ENCODE results near the gene THEMIS. TPM values are rescaled to one million over a fixed set of nuclear protein-coding genes. Genes with fewer than 3 reads are reported as not detected.

The THEMIS gene
- total RNA-seq, 1 experiment from 2014 or later, result not detected

DNA sequence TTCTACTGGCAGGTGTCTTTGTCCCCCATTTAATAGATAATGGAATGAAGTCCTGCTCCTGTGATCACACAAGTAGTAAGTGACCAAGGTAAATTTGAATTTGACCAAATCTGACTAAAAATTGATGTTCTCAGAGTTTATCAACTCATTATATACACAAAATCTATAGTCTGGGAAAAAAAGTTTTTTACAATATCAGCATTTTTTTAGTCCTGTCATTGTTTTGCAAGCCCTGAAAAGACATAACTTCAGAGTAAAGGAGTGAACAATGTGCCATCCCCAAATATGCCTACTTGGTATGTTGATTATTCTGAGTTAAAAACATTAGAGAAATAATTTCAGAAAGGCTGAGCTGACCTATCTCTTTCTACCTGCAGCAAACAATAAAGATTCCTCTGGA lies 209.7 kb downstream of the THEMIS start:
- ChIA-PET CTCF (no interaction called here), POLR2A (no interaction called here)
- Mint-ChIP-seq H3K27ac (no peak overlapping the region), H3K27me3 (ENCODE audit: low read depth) (no peaks in the 10 kb centered on the region), H3K36me3 (peaks cover 5% of the 10 kb centered on the region; the same call in 1 of the 2 replicates), H3K4me3 (no peak overlapping the region), H3K9me3 (peaks cover 8% of the 10 kb centered on the region), H3K4me1 (peaks cover under 1% of the 10 kb centered on the region; the same call in 1 of the 2 replicates)
- no peak for DNase-seq (ENCODE audit: low spot score)
- ATAC-seq, result no peak
- no peak for TF ChIP-seq TEAD4 (CRISPR knock-in tag; IDR thresholded peaks at IDR 0.05)

DNA sequence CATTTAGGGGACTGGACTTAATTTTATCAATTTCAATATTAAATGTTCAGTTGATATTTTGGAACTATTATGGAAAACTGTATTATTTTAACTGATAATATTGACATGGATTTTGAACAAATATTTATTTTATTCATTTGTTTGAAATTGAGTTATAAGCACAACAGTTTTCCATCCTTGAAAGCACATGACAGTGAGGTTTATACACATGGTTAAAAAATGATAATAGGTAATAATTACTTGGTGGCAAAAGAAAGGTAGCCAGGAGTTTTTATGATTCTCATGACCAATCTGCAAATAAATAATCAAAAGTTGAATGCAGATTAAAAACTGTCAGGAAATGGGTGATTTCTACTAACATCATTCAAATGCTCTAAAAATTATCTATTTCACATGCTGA lies 210.3 kb downstream of the THEMIS start:
- peaks cover 5% of the 10 kb centered on the region; the same call in 1 of the 2 replicates for H3K36me3 Mint-ChIP-seq
- H3K27me3 Mint-ChIP-seq (ENCODE audit: low read depth), result no peaks in the 10 kb centered on the region
- no peak for ATAC-seq
- CTCF ChIA-PET, result interaction anchor here (0.6 to 2.2 kb wide), 6 partner anchors 49 to 174 kb away, joined by 3 to 14 read pairs (median 6); partner anchors contain the start of gene MTCL3
- no peak overlapping the region for H3K27ac Mint-ChIP-seq
- H3K4me1 Mint-ChIP-seq, result peaks cover 6% of the 10 kb centered on the region
- H3K4me3 Mint-ChIP-seq, result no peak overlapping the region
- POLR2A ChIA-PET, result no interaction called here
- peaks cover 8% of the 10 kb centered on the region for H3K9me3 Mint-ChIP-seq
- no peak for DNase-seq (ENCODE audit: low spot score)
- TF ChIP-seq, protein P1, sequence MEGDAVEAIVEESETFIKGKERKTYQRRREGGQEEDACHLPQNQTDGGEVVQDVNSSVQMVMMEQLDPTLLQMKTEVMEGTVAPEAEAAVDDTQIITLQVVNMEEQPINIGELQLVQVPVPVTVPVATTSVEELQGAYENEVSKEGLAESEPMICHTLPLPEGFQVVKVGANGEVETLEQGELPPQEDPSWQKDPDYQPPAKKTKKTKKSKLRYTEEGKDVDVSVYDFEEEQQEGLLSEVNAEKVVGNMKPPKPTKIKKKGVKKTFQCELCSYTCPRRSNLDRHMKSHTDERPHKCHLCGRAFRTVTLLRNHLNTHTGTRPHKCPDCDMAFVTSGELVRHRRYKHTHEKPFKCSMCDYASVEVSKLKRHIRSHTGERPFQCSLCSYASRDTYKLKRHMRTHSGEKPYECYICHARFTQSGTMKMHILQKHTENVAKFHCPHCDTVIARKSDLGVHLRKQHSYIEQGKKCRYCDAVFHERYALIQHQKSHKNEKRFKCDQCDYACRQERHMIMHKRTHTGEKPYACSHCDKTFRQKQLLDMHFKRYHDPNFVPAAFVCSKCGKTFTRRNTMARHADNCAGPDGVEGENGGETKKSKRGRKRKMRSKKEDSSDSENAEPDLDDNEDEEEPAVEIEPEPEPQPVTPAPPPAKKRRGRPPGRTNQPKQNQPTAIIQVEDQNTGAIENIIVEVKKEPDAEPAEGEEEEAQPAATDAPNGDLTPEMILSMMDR (IDR thresholded peaks at IDR 0.05), result no peak
- TF ChIP-seq ZNF219 (CRISPR knock-in tag; IDR thresholded peaks at IDR 0.05; ENCODE audit: borderline replicate concordance), result no peak
- no peak for TF ChIP-seq TEAD4 (CRISPR knock-in tag; IDR thresholded peaks at IDR 0.05)
- TF ChIP-seq SP1 (CRISPR knock-in tag; conservative IDR thresholded peaks at IDR 0.05), result no peak
- TF ChIP-seq, protein P2, sequence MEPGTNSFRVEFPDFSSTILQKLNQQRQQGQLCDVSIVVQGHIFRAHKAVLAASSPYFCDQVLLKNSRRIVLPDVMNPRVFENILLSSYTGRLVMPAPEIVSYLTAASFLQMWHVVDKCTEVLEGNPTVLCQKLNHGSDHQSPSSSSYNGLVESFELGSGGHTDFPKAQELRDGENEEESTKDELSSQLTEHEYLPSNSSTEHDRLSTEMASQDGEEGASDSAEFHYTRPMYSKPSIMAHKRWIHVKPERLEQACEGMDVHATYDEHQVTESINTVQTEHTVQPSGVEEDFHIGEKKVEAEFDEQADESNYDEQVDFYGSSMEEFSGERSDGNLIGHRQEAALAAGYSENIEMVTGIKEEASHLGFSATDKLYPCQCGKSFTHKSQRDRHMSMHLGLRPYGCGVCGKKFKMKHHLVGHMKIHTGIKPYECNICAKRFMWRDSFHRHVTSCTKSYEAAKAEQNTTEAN (CRISPR knock-in tag; IDR thresholded peaks at IDR 0.05), result no peak
- no peak for TF ChIP-seq KAT7 (CRISPR knock-in tag; IDR thresholded peaks at IDR 0.05; ENCODE audit: borderline replicate concordance)
- TF ChIP-seq HMGA2 (CRISPR knock-in tag; IDR thresholded peaks at IDR 0.05), result no peak
- TF ChIP-seq NR2C2 (CRISPR knock-in tag; IDR thresholded peaks at IDR 0.05), result no peak
- TF ChIP-seq, protein P3, sequence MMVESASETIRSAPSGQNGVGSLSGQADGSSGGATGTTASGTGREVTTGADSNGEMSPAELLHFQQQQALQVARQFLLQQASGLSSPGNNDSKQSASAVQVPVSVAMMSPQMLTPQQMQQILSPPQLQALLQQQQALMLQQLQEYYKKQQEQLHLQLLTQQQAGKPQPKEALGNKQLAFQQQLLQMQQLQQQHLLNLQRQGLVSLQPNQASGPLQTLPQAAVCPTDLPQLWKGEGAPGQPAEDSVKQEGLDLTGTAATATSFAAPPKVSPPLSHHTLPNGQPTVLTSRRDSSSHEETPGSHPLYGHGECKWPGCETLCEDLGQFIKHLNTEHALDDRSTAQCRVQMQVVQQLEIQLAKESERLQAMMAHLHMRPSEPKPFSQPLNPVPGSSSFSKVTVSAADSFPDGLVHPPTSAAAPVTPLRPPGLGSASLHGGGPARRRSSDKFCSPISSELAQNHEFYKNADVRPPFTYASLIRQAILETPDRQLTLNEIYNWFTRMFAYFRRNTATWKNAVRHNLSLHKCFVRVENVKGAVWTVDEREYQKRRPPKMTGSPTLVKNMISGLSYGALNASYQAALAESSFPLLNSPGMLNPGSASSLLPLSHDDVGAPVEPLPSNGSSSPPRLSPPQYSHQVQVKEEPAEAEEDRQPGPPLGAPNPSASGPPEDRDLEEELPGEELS (CRISPR knock-in tag; IDR thresholded peaks at IDR 0.05), result no peak
- TF ChIP-seq ZNF423 (CRISPR knock-in tag; IDR thresholded peaks at IDR 0.05), result no peak
- no peak for TF ChIP-seq TP53 (CRISPR knock-in tag; IDR thresholded peaks at IDR 0.05)

DNA sequence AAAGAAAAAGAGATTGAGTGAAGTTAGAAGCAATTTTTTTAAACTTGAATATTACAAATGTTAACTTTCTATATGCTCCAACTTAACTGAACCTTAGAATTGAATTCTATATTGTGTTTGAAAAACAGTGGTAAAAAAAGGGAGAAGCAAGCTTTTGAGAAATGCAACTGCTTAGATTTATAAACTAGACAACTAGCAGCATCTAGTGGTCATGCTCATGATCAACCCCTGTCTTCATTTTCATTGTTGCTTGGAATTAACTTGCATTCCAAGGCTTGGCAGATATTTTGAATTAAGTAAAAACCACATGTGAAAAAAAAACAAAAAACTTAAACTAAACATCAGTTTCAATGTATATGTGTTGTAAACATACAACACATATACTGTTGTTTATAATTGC lies 210.8 kb downstream of the THEMIS start:
- no peaks in the 10 kb centered on the region for H3K27me3 Mint-ChIP-seq (ENCODE audit: low read depth)
- POLR2A ChIA-PET, result no interaction called here

More for the DNA sequence above, 210.8 kb downstream of the THEMIS start:
- ATAC-seq, result peak; percentile 55; the same call in 1 of the 2 replicates
- peaks cover 8% of the 10 kb centered on the region for H3K9me3 Mint-ChIP-seq
- no peak overlapping the region for H3K27ac Mint-ChIP-seq
- CTCF ChIA-PET, result interaction anchor here (0.6 to 2.2 kb wide), 9 partner anchors 49 to 174 kb away, joined by 3 to 14 read pairs (median 4); partner anchors contain the start of gene MTCL3
- DNase-seq (ENCODE audit: low spot score), result no peak
- TF ChIP-seq ZNF121 (CRISPR knock-in tag; IDR thresholded peaks at IDR 0.05) (no peak), CREB1 (CRISPR knock-in tag; IDR thresholded peaks at IDR 0.05) (no peak), MXD4 (CRISPR knock-in tag; IDR thresholded peaks at IDR 0.05; ENCODE audit: borderline replicate concordance) (no peak), IRF2 (CRISPR knock-in tag; IDR thresholded peaks at IDR 0.05; ENCODE audit: borderline replicate concordance, low read depth) (no peak), ZNF423 (CRISPR knock-in tag; IDR thresholded peaks at IDR 0.05) (no peak)
- TF ChIP-seq, protein P4, sequence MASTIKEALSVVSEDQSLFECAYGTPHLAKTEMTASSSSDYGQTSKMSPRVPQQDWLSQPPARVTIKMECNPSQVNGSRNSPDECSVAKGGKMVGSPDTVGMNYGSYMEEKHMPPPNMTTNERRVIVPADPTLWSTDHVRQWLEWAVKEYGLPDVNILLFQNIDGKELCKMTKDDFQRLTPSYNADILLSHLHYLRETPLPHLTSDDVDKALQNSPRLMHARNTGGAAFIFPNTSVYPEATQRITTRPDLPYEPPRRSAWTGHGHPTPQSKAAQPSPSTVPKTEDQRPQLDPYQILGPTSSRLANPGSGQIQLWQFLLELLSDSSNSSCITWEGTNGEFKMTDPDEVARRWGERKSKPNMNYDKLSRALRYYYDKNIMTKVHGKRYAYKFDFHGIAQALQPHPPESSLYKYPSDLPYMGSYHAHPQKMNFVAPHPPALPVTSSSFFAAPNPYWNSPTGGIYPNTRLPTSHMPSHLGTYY (CRISPR knock-in tag; IDR thresholded peaks at IDR 0.05), result no peak
- TF ChIP-seq, protein P5, sequence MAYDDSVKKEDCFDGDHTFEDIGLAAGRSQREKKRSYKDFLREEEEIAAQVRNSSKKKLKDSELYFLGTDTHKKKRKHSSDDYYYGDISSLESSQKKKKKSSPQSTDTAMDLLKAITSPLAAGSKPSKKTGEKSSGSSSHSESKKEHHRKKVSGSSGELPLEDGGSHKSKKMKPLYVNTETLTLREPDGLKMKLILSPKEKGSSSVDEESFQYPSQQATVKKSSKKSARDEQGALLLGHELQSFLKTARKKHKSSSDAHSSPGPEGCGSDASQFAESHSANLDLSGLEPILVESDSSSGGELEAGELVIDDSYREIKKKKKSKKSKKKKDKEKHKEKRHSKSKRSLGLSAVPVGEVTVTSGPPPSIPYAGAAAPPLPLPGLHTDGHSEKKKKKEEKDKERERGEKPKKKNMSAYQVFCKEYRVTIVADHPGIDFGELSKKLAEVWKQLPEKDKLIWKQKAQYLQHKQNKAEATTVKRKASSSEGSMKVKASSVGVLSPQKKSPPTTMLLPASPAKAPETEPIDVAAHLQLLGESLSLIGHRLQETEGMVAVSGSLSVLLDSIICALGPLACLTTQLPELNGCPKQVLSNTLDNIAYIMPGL (CRISPR knock-in tag; IDR thresholded peaks at IDR 0.05), result no peak
- TF ChIP-seq, protein P6, sequence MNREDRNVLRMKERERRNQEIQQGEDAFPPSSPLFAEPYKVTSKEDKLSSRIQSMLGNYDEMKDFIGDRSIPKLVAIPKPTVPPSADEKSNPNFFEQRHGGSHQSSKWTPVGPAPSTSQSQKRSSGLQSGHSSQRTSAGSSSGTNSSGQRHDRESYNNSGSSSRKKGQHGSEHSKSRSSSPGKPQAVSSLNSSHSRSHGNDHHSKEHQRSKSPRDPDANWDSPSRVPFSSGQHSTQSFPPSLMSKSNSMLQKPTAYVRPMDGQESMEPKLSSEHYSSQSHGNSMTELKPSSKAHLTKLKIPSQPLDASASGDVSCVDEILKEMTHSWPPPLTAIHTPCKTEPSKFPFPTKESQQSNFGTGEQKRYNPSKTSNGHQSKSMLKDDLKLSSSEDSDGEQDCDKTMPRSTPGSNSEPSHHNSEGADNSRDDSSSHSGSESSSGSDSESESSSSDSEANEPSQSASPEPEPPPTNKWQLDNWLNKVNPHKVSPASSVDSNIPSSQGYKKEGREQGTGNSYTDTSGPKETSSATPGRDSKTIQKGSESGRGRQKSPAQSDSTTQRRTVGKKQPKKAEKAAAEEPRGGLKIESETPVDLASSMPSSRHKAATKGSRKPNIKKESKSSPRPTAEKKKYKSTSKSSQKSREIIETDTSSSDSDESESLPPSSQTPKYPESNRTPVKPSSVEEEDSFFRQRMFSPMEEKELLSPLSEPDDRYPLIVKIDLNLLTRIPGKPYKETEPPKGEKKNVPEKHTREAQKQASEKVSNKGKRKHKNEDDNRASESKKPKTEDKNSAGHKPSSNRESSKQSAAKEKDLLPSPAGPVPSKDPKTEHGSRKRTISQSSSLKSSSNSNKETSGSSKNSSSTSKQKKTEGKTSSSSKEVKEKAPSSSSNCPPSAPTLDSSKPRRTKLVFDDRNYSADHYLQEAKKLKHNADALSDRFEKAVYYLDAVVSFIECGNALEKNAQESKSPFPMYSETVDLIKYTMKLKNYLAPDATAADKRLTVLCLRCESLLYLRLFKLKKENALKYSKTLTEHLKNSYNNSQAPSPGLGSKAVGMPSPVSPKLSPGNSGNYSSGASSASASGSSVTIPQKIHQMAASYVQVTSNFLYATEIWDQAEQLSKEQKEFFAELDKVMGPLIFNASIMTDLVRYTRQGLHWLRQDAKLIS (CRISPR knock-in tag; IDR thresholded peaks at IDR 0.05; ENCODE audit: borderline replicate concordance), result no peak
- TF ChIP-seq, protein P7, sequence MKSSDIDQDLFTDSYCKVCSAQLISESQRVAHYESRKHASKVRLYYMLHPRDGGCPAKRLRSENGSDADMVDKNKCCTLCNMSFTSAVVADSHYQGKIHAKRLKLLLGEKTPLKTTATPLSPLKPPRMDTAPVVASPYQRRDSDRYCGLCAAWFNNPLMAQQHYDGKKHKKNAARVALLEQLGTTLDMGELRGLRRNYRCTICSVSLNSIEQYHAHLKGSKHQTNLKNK (CRISPR knock-in tag; IDR thresholded peaks at IDR 0.05), result no peak
- no peak overlapping the region for H3K4me3 Mint-ChIP-seq
- peaks cover 5% of the 10 kb centered on the region; the same call in 1 of the 2 replicates for H3K36me3 Mint-ChIP-seq
- H3K4me1 Mint-ChIP-seq, result peaks cover 6% of the 10 kb centered on the region
